Tibial nerve (tissue), 4 donors: ENCODE data around the gene VWA7. TPM values are rescaled to one million over a fixed set of nuclear protein-coding genes. Genes with fewer than 3 reads are reported as not detected.
A peak's percentile ranks its signal among the peaks of the same experiment; 100 is the strongest.

ENCODE experiments used
- DNase-seq, 2 donors: peaks; one replicate each; pipeline ENCODE4 v3.0.0-alpha.2; 2019; ENCODE audit warnings: low spot score in 2 of 2
- H3K27ac ChIP-seq, 4 donors: fragments of 200-600 bp; sonication (generic) in 3 of 4; one replicate each; pipeline ENCODE4 v1.5.1; 2017 to 2019; ENCODE audit warnings: mild to moderate bottlenecking in 1 of 4
- H3K27me3 ChIP-seq, 2 donors: fragments of 200-600 bp; sonication (generic) in 1 of 2; one replicate each; pipeline versions ENCODE4 v1.5.1 to v1.6.0; 2017 to 2019
- H3K36me3 ChIP-seq, 3 donors: fragments of 200-600 bp; sonication (generic); one replicate each; pipeline ENCODE4 v1.5.1; 2018 to 2019
- H3K4me1 ChIP-seq, 4 donors: fragments of 200-600 bp; sonication (generic) in 3 of 4; one replicate each; pipeline ENCODE4 v1.5.1; 2017 to 2019
- H3K4me3 ChIP-seq, 4 donors: fragments of 200-600 bp; sonication (generic) in 3 of 4; one replicate each; pipeline ENCODE4 v1.5.1; 2017 to 2019; ENCODE audit warnings: mild to moderate bottlenecking in 1 of 4, moderate library complexity in 1 of 4
- H3K9me3 ChIP-seq, 4 donors: fragments of 200-600 bp; sonication (generic) in 3 of 4; one replicate each; pipeline ENCODE4 v1.5.1; 2017 to 2019
- EP300 ChIP-seq, 2 donors: sonication (generic); formaldehyde crosslinking; IDR thresholded peaks; one replicate each; pipeline ENCODE4 v1.6.1; 2017; ENCODE audit warnings: antibody characterized with exemption in 2 of 2, mild to moderate bottlenecking in 1 of 2
- POLR2A ChIP-seq, 2 donors: fragments of 450-650 bp; IDR thresholded peaks; one replicate each; pipeline ENCODE4 v1.6.1; 2017; ENCODE audit warnings: antibody characterized with exemption in 2 of 2, mild to moderate bottlenecking in 2 of 2, moderate library complexity in 2 of 2
- WGBS, 2 donors: methylation state at CpG; one replicate each; pipeline ENCODE4 v1.1.5; 2018; 5-methylcytosine and 5-hydroxymethylcytosine counted together
- total RNA-seq, 4 donors: library from RNA; depleted of rRNA; stranded (reverse); fragments of >200 nt; gene quantifications; one replicate each; pipeline ENCODE4 v1.1.0, GENCODE V29; 2016
- TF ChIP-seq, protein P1 (sequence below), 5 experiments: fragments of 200-600 bp in 3 of 5; fragments of 450-650 bp in 2 of 5; sonication (generic) in 3 of 5; IDR thresholded peaks; one replicate each; pipeline ENCODE4 v1.5.1; 2016 to 2019; ENCODE audit warnings: antibody characterized with exemption in 5 of 5, mild to moderate bottlenecking in 3 of 5, moderate library complexity in 2 of 5

The VWA7 gene
- total RNA-seq, 4 donors from 2014 or later: 0.21 to 0.66 (median 0.35) TPM

DNA sequence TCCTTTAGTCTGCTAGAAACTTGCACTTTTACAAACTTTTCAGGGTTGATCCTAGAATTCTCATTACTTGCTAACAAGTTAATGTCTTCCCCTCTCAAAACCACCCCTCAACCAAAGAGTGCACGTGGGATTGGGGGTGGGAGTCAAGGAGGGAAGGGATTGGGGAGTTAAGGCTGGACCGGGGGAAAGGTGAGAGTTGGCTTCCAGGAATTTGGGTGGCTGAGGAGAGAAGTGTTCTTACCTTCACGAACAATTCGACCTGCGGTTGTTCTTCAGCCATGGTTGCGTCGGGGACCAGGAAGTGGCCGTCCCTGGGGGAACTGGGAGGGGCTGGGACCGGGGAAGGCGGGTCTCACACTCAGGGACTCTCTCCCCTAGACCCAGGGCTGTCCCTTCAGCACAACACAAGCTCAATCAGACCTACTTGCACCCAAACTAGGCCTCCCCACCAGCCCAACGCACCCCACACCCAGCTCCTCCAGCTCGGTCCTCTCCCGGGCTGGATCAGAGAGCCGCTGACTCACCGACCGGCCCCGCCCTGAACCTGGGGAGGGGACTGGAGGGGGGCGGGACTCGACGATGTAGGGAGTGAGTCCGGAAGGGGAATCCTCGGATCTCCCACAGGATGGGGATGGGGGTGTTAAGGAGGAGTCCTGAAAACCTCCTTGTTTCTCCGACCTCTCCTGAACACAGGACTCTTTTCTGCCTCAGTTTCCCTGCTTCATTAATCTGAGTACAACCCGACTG, 40.9 kb downstream of the VWA7 start, which contains the start of gene CLIC1:
Gene CLIC1 (minus strand): TSS at position 510 of the 747 bp plus-strand sequence. CDS start 230 bp downstream, at position 280.
- peaks cover 0 to 72% (median 41%) of the 10 kb centered on the region in 4 donors for H3K4me1 ChIP-seq
- H3K27ac ChIP-seq: peak within 1 kb of the TSS; percentile 89 to 94 (median 92)
- H3K4me3 ChIP-seq: peak within 1 kb of the TSS; percentile 64 to 76 (median 64)
- peak; percentile 83 to 87 for DNase-seq
- WGBS, 2 donors: 0 to 1% methylated on average over 24 of the region's 24 CpGs
- TF ChIP-seq EP300 (IDR thresholded peaks at IDR 0.05): peak in 1 of 2 donors; percentile 97
- TF ChIP-seq, protein P1, sequence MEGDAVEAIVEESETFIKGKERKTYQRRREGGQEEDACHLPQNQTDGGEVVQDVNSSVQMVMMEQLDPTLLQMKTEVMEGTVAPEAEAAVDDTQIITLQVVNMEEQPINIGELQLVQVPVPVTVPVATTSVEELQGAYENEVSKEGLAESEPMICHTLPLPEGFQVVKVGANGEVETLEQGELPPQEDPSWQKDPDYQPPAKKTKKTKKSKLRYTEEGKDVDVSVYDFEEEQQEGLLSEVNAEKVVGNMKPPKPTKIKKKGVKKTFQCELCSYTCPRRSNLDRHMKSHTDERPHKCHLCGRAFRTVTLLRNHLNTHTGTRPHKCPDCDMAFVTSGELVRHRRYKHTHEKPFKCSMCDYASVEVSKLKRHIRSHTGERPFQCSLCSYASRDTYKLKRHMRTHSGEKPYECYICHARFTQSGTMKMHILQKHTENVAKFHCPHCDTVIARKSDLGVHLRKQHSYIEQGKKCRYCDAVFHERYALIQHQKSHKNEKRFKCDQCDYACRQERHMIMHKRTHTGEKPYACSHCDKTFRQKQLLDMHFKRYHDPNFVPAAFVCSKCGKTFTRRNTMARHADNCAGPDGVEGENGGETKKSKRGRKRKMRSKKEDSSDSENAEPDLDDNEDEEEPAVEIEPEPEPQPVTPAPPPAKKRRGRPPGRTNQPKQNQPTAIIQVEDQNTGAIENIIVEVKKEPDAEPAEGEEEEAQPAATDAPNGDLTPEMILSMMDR (IDR thresholded peaks at IDR 0.05): no peak
- TF ChIP-seq POLR2A (IDR thresholded peaks at IDR 0.05): peak; percentile 92 to 95
- H3K9me3 ChIP-seq: no peaks in the 10 kb centered on the region
- H3K27me3 ChIP-seq: no peaks in the 10 kb centered on the region
- peaks cover 0 to 28% (median 4%) of the 10 kb centered on the region in 3 donors for H3K36me3 ChIP-seq

DNA sequence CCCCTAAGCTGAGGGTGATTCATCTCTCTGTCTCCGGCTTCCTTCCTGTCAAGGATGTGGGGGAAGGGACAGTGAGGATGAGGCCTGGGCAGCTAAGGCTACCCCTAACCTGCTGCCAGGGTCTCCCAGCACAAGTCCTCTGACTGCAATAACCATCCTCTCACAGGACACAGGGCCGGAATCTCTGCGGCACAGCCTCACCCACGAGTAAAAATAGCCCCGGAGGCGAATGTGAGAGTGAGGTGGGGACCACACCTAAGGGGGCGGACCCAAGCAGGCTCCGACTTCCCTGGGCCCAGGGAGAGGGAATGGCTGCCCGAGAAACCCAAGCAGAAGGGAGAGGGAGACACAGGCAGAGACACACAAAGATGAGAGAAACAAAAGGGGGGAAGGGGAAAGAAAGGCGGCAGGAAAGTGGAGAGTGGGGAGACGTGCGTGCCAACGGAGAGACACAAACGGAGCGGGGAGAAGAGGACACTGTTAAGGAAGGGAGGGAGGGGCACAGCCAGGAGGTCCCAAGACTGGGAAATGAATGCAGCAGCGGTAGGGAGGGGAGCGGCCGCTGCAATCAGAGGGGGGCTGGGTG, 42.2 kb downstream of the VWA7 start:
- peak in 1 of 2 donors; percentile 36 for DNase-seq
- TF ChIP-seq EP300 (IDR thresholded peaks at IDR 0.05): peak in 1 of 2 donors; percentile 58
- TF ChIP-seq, protein P1 (IDR thresholded peaks at IDR 0.05): no peak
- peak; percentile 2 to 48 for TF ChIP-seq POLR2A (IDR thresholded peaks at IDR 0.05)
- Histone ChIP-seq H3K9me3 (no peaks in the 10 kb centered on the region), H3K4me1 (peaks cover 0 to 71% (median 38%) of the 10 kb centered on the region in 4 donors), H3K27me3 (no peaks in the 10 kb centered on the region), H3K4me3 (peak overlapping the region; percentile 64 to 76 (median 64)), H3K36me3 (peaks cover 0 to 35% (median 4%) of the 10 kb centered on the region in 3 donors), H3K27ac (peak overlapping the region; percentile 89 to 94 (median 92))
- whole genome bisulfite sequencing, 2 donors: 1 to 2% methylated on average over 18 of the region's 18 CpGs

DNA sequence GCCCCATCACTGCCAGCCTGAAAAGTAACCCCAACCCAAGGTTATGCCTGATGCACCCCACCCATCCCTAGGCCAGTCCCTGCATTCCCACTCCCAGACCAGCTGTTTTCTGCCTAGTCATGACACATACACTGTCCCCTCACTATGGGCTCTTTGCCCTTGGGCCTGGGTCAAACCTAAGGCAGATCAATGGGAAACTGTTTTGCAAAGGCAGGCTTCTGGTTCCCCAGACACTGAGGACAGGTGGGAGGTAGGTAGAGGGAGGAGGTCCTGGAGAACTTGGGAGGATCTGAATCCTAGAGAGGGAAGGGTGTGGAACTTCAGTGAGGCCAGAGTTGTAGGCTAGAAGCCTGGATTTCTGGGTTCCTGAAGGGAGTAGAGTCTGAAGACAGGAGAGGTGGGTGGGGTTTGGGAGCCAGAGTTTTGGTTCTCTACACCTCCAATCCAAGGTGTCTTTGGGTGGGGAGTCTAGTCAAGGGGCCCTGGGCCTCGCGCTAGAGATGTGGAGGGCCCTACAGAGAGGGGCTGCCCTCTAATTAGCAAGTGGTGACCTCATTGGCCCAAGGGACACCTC, 42.8 kb downstream of the VWA7 start:
- Histone ChIP-seq H3K4me3 (peak overlapping the region; percentile 64 to 76 (median 64)), H3K27ac (peak overlapping the region; percentile 89 to 94 (median 92)), H3K4me1 (peaks cover 0 to 68% (median 37%) of the 10 kb centered on the region in 4 donors), H3K36me3 (peaks cover 0 to 35% (median 4%) of the 10 kb centered on the region in 3 donors), H3K9me3 (no peaks in the 10 kb centered on the region), H3K27me3 (no peaks in the 10 kb centered on the region)
- TF ChIP-seq POLR2A (IDR thresholded peaks at IDR 0.05): no peak
- TF ChIP-seq, protein P1 (IDR thresholded peaks at IDR 0.05): no peak
- TF ChIP-seq EP300 (IDR thresholded peaks at IDR 0.05): no peak
- WGBS, 2 donors: 11 to 19% methylated on average over 2 of the region's 2 CpGs
- DNase-seq: no peak

DNA sequence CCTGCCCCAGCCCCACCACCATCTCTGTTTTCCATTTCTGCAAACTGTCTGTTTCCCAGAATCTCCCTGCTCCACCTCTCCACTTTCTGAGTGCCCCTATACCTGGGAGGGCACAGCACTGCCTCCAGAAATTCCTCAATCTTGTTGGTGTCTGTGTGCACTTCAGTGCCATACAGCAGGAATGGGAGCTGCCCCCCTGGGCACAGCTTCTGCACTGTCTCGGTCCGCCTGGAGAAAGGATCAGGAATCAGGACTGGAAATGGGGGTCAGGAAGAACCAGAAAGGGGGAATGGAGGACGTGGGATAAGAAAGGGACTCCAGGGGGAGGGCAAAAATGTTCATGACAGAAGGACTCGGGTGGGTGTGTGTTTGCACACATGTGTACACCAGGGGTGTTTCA, 43.4 kb downstream of the VWA7 start:
- Histone ChIP-seq H3K36me3 (peaks cover 0 to 35% (median 4%) of the 10 kb centered on the region in 3 donors), H3K9me3 (no peaks in the 10 kb centered on the region), H3K4me1 (peaks cover 0 to 66% (median 35%) of the 10 kb centered on the region in 4 donors), H3K27me3 (no peaks in the 10 kb centered on the region), H3K27ac (peak overlapping the region in 3 of 4 donors; percentile 91 to 94 (median 93)), H3K4me3 (peak overlapping the region in 1 of 4 donors; percentile 64)
- TF ChIP-seq POLR2A (IDR thresholded peaks at IDR 0.05): no peak
- TF ChIP-seq, protein P1 (IDR thresholded peaks at IDR 0.05): no peak
- no peak for TF ChIP-seq EP300 (IDR thresholded peaks at IDR 0.05)
- DNase-seq: no peak
- 79 to 86% methylated on average over 4 of the region's 4 CpGs for WGBS, 2 donors
